LNCaP clone FGC (cell line): ENCODE results near the gene IWS1.
A peak's percentile ranks its signal among the peaks of the same experiment; 100 is the strongest.
"Not testable (repeated sequence)": the region's sequence is repeated elsewhere in the genome, so short reads cannot be mapped to it uniquely, and the experiment has no call there.

Experiments used
- DNase-seq: peaks from one replicate; pipeline ENCODE4 v3.0.0-alpha.2; 2011; ENCODE audit warnings: low read depth
- H3K4me3 ChIP-seq: 2 replicates; pipeline ENCODE4 v1.5.1; 2011; ENCODE audit warnings: mild to moderate bottlenecking, low read depth, low read length, control low read depth
- TF ChIP-seq, protein P1 (sequence below): IDR thresholded peaks from 2 replicates; pipeline ENCODE4 v1.5.1; 2012; ENCODE audit warnings: mild to moderate bottlenecking; ENCODE audit not compliant: control insufficient read depth, insufficient read depth; ENCODE audit errors: extremely low read depth

The IWS1 gene

DNA sequence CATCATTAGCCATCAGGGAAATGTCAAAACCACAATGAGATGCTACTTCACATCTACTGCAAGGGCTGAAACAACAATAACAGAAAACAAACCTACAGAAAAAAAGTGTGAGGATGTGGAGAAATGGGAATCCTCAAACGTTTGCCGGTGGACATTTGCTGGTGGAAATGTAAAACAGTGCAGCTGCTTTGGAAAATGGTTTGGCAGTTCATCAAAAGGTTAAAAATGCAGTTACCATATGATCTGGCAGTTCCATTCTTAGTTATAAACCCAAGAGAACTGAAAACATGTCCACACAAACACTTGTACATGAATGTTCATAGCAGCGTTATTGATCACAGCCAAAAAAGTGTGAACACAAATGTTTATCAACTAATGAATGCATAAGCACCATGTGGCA, 63.8 kb downstream of the IWS1 start:
- DNase-seq = no peak
- H3K4me3 ChIP-seq = no peak overlapping the region
- TF ChIP-seq, protein P1, sequence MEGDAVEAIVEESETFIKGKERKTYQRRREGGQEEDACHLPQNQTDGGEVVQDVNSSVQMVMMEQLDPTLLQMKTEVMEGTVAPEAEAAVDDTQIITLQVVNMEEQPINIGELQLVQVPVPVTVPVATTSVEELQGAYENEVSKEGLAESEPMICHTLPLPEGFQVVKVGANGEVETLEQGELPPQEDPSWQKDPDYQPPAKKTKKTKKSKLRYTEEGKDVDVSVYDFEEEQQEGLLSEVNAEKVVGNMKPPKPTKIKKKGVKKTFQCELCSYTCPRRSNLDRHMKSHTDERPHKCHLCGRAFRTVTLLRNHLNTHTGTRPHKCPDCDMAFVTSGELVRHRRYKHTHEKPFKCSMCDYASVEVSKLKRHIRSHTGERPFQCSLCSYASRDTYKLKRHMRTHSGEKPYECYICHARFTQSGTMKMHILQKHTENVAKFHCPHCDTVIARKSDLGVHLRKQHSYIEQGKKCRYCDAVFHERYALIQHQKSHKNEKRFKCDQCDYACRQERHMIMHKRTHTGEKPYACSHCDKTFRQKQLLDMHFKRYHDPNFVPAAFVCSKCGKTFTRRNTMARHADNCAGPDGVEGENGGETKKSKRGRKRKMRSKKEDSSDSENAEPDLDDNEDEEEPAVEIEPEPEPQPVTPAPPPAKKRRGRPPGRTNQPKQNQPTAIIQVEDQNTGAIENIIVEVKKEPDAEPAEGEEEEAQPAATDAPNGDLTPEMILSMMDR = no peak

DNA sequence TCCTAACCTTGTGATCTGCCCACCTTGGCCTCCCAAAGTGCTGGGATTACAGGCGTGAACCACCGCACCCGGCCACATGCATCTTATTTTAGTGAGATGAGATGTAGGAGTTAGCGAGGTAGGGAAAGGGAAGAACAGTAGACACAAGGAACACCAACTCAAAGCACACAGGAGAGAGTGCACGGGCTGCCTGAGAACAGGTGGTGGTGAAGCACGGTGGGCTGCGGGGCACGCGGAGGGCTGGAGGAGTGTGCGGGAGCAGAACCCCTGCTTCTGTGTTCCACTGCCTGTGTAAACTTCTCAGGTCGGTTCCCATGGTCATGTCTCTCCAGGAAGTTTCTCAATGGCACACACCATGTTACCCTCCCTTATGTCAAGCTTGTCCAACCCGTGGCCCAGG, 69.3 kb downstream of the IWS1 start:
- no peak overlapping the region for H3K4me3 ChIP-seq
- no peak for DNase-seq
- TF ChIP-seq, protein P1 = no peak

DNA sequence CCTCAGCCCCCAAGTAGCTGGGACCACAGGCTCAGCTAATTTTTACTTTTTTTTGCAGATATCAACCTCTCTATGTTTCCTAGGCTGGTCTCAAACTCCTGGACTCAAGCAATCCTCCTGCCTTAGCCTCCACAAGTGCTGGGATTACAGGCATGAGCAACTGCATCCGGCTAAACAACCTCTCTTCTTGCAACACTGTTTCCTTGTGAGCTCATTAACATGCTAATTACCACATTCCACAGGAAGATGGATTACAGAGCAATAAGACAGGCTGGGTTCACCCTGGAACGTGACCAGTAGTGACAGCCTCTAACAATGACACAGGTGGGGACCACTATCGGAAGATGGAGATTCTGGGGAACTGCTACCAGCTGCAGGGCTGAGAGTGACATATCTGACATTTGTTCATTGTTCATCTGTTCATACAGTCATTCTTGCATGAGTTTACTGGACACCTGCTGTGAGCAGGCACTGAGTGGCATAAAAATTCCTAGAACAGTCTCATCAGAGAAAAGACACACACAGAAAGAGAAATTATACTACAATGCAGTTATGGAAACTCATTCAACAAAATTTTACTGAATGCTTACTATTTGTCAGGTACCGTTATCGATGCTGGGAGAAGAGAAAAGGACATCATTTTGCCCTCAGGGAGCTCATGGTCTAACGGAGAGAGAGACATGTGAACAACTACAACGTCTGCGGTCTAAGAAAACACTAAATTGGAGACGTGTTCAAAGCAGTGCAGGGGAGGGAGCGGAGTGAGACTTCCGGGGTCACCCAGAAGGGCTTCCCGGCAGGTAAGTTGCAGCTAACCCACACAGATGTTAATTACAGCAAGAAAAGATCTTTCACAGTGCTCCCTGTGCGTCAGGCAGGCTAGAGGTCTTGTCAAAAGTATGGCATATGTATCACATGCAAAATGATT, 70.5 kb downstream of the IWS1 start:
- DNase-seq = no peak
- no peak overlapping the region for H3K4me3 ChIP-seq
- TF ChIP-seq, protein P1 = no peak

DNA sequence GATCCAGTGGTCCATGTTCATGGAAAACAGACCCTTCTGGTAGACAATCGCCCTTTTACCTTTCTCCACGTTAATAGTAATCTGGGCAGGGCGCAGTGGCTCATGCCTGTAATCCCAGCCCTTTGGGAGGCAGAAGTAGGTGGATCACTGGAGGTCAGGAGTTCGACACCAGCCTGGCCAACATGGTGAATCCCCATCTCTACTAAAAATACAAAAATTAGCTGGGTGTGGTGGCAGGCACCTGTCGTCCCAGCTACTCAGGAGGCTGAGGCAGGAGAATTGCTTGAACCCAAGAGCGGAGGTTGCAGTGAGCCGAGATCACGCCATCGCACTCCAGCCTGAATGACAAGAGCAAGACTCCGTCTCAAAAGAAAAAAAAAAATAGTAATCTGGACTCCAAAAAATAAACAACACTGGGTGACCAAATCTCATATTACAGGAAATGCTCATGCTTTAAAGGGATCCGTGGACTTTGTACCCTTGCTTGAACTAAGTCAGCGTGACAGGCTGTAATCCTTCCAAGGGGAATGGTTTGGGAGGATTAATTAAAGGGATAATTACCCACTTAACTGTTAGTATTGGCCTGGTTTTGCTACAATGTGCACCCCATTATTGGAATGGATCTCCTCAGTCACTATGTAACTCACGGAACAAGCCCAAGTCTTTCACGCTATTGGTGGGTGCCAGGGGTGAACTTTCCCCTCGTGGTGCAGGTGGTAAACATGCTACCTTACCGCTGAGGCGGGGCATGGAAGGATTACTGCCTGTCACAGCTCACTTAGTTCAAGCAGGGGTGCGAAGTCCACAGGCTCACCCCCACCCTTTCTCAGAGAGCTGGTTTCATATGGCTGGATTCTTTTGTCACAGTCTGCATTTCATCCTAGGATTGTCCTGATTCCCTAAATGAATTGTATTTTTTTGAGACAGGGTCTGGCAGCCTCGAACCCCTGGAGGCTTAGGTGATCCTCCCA, 71.4 kb downstream of the IWS1 start:
- no peak overlapping the region for H3K4me3 ChIP-seq
- no peak for DNase-seq
- TF ChIP-seq, protein P1 = no peak

DNA sequence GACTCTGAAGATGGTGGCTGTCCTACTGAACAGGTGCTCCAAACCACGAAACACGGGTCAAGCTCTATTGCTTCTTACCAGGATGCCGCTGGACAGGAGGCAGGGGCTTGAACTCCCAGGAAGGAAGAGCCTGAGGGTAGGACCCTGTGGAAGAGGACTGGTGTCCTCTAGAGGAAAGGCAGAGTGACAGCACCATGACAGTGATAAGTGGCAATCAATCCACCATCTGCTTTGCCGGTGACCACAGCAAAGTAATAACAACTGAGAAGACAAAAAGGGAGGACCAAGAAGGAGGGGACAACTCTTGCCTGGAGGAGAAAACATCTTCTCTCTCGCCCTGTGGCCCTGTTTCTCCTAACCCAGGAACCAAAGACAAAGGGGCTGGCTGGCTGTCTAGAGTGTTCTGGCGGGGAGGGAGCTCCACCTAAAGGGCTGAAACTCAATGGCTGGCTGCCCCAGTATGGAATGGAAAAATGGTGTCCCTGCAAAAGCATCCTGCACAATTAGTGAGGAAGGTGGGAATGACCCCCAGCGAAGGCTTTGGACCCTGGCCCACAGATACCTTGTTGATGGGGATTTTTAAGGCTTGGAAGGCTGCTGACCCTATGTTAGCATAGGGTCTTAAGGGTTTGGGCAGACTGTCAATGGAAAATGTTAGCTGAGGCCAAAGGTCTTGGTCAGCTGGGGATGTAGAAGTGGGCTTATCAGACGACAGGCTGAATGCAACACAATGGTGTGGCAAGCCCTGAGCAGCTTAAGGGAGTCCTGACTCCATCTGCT, 72.7 kb downstream of the IWS1 start:
- no peak for DNase-seq
- TF ChIP-seq, protein P1 = peak; percentile 33; the same call in 1 of the 2 replicates
- no peak overlapping the region for H3K4me3 ChIP-seq

DNA sequence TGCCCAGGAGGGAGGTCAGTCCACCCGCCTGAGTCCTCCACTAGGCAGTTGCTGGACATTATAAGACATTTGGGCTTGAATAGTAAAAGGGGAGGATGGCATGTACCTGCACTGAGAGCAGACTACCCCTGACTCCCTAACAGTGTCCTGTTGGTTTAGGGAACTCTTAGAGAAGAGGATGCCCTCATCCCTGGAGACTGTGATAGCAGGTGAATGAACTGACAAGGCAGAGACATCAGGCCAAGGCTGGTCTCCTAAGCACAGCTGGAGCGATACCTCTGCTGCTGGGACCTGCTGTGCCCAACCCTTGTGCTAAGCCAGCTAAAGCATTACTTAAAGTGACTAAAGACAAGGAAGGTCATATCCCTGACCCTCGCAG, 73.3 kb downstream of the IWS1 start:
- H3K4me3 ChIP-seq = no peak overlapping the region
- DNase-seq = no peak
- TF ChIP-seq, protein P1 = no peak

DNA sequence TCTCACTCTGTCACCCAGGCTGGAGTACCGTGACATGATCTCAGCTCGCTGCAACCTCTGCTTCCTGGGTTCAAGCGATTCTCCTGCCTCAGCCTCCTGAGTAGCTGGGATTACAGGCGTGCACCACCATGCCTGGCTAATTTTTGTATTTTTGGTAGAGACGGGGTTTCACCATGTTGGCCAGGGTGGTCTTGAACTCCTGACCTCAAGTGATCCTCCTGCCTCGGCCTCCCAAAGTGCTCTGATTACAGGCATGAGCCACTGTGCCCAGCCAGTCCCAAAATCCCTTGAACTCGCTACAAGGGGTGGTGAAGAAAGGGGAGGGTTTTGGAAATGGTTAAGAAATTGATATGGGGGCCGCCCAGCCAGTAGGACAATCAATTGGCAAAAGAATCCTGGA, 73.9 kb downstream of the IWS1 start:
- not testable (repeated sequence) for H3K4me3 ChIP-seq, DNase-seq
